Type B pancreatic cell (in vitro differentiated cells): Measurements from ENCODE around the gene POLRMT. TPM values are rescaled to one million over a fixed set of nuclear protein-coding genes. Genes with fewer than 3 reads are reported as not detected.

Experiments used
- DNase-seq: peaks from one replicate; pipeline ENCODE4 v3.0.0; 2021; ENCODE audit warnings: mixed read lengths; ENCODE audit not compliant: unreplicated experiment; ENCODE audit errors: extremely low spot score
- H3K27ac Mint-ChIP-seq: 2 replicates; pipeline ENCODE4 v1.8.0; 2021; ENCODE audit warnings: mild to moderate bottlenecking, mixed read lengths
- H3K27me3 Mint-ChIP-seq: 2 replicates; pipeline ENCODE4 v1.8.0; 2021; ENCODE audit warnings: mixed read lengths
- H3K36me3 Mint-ChIP-seq: 2 replicates; pipeline ENCODE4 v1.8.0; 2021; ENCODE audit warnings: mixed read lengths
- H3K4me1 Mint-ChIP-seq: one replicate; pipeline ENCODE4 v1.8.0; 2021; ENCODE audit warnings: mixed read lengths; ENCODE audit not compliant: unreplicated experiment
- H3K4me3 Mint-ChIP-seq: 2 replicates; pipeline ENCODE4 v1.8.0; 2021; ENCODE audit warnings: mild to moderate bottlenecking, mixed read lengths
- H3K9me3 Mint-ChIP-seq: 2 replicates; pipeline ENCODE4 v1.8.0; 2021; ENCODE audit warnings: mixed read lengths
- total RNA-seq: library from RNA; stranded (reverse); gene quantifications from 2 replicates; pipeline ENCODE4 v1.2.1, GENCODE V29; 2021; ENCODE audit warnings: low replicate concordance
- TF ChIP-seq, protein P1 (sequence below): fragments of 200-600 bp; sonication (generic); conservative IDR thresholded peaks from 2 replicates; pipeline ENCODE4 v1.5.0; 2021; ENCODE audit warnings: antibody characterized with exemption, mild to moderate bottlenecking

Gene POLRMT
- total RNA-seq, 1 donor from 2014 or later, result 59.8 TPM

DNA sequence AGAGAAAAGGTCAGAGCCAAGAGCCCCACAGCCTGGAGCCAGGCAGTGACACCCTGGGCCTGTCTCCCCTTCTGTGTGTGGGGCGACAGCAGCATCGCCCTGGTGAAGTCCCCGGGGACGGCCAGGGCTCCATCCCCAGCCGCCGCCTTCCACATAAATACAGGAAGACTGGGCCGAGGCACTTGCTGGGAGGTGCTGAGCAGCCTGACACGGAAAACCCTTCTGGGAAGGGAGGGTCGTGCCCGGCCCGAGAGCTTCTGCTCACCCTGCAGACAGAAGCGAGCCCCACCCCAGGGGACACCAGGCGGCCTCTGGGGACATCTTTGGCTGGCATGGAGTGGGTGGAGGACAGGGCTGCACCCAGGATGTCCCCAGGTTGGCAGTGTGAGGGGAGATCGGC is 11.5 kb upstream of the POLRMT start:
- Mint-ChIP-seq H3K27me3 (no peaks in the 10 kb centered on the region), H3K9me3 (no peaks in the 10 kb centered on the region), H3K4me1 (no peaks in the 10 kb centered on the region), H3K4me3 (no peak overlapping the region), H3K27ac (no peak overlapping the region), H3K36me3 (no peaks in the 10 kb centered on the region)
- TF ChIP-seq, protein P1, sequence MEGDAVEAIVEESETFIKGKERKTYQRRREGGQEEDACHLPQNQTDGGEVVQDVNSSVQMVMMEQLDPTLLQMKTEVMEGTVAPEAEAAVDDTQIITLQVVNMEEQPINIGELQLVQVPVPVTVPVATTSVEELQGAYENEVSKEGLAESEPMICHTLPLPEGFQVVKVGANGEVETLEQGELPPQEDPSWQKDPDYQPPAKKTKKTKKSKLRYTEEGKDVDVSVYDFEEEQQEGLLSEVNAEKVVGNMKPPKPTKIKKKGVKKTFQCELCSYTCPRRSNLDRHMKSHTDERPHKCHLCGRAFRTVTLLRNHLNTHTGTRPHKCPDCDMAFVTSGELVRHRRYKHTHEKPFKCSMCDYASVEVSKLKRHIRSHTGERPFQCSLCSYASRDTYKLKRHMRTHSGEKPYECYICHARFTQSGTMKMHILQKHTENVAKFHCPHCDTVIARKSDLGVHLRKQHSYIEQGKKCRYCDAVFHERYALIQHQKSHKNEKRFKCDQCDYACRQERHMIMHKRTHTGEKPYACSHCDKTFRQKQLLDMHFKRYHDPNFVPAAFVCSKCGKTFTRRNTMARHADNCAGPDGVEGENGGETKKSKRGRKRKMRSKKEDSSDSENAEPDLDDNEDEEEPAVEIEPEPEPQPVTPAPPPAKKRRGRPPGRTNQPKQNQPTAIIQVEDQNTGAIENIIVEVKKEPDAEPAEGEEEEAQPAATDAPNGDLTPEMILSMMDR, result no peak
- no peak for DNase-seq

DNA sequence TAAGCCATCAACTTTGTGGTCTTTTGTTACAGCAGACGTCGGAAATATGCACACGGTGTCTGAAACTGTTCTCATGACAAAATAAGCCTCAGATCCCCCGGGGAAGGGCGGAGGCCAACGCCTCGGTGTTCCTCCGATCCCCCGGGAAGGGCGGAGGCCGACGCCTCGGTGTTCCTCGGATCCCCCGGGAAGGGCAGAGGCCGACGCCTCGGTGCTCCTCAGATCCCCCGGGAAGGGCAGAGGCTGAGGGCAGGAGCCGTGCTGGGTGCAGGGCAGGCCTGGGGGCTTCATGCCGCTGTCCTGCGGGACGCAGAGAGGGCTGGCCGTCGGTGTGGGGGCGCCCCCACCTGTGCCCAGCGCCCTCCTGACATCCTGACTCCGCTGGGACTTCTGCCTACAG is 11.0 kb upstream of the POLRMT start:
- no peak overlapping the region for H3K4me3 Mint-ChIP-seq
- TF ChIP-seq, protein P1, result no peak
- H3K36me3 Mint-ChIP-seq, result no peaks in the 10 kb centered on the region
- peaks cover 1% of the 10 kb centered on the region for H3K27me3 Mint-ChIP-seq
- DNase-seq, result no peak
- H3K27ac Mint-ChIP-seq, result no peak overlapping the region
- H3K9me3 Mint-ChIP-seq, result no peaks in the 10 kb centered on the region
- H3K4me1 Mint-ChIP-seq, result peaks cover 1% of the 10 kb centered on the region

DNA sequence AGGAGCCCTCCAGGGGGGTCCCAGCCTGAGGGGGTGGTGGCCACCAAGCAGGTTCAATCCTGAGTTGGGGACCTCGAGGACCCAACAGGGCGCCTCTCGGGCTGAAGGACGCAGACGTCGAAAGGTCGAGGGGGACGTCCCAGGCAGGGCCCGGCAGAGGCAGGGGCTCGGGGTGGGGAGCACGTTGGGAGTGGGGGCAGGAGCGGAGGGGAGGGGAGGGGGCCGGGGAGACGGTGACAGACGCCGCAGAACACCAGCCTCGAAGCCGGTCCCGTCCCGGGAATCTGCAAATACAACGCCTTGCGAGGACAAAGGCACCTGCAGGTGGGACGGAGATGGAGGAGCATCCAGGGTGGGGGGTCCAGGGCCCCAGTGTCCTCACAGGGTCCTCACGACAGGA is 10.4 kb upstream of the POLRMT start:
- Mint-ChIP-seq H3K27ac (no peak overlapping the region), H3K36me3 (no peaks in the 10 kb centered on the region), H3K9me3 (no peaks in the 10 kb centered on the region), H3K4me3 (no peak overlapping the region), H3K27me3 (peaks cover 4% of the 10 kb centered on the region), H3K4me1 (peaks cover 4% of the 10 kb centered on the region)
- TF ChIP-seq, protein P1, result no peak
- no peak for DNase-seq

DNA sequence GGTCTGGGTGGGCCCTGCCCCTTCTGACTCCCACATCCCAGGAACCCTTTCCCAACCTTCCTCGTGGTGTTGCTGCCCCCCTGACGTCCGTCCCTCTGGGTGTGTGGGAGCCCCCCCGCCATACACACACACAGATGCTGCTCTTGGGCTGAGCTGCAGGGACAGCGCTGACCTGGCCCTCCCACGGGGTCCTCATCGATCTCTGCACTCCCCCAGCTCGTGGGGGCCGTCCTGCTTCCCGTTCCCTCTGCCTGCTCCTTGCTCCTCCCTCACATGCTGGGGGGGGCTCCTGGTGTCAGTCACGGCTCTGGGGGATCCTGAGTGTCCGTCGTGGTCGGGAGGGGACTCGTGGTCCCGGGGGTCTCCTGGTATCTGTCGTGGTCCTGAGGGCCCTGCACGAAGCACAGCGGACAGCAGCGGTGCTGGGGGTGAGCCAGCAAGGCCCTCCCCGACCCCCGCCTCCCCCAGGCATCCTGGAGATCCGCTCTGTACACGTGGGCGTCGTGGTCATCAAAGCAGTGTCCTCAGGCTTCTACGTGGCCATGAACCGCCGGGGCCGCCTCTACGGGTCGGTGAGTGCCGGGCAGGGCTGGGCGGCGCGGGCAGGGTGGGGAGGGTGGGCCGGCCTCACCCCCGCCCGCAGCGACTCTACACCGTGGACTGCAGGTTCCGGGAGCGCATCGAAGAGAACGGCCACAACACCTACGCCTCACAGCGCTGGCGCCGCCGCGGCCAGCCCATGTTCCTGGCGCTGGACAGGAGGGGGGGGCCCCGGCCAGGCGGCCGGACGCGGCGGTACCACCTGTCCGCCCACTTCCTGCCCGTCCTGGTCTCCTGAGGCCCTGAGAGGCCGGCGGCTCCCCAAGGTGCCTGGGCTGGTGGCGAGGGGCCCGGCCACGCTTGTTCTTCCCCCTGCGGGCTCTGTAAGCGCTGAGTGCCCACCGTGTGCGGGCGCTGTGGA is 9.7 kb upstream of the POLRMT start:
- peaks cover 4% of the 10 kb centered on the region for H3K27me3 Mint-ChIP-seq
- no peaks in the 10 kb centered on the region for H3K36me3 Mint-ChIP-seq
- H3K9me3 Mint-ChIP-seq, result no peaks in the 10 kb centered on the region
- DNase-seq, result no peak
- no peak overlapping the region for H3K27ac Mint-ChIP-seq
- peaks cover 4% of the 10 kb centered on the region for H3K4me1 Mint-ChIP-seq
- TF ChIP-seq, protein P1, result no peak
- H3K4me3 Mint-ChIP-seq, result no peak overlapping the region

DNA sequence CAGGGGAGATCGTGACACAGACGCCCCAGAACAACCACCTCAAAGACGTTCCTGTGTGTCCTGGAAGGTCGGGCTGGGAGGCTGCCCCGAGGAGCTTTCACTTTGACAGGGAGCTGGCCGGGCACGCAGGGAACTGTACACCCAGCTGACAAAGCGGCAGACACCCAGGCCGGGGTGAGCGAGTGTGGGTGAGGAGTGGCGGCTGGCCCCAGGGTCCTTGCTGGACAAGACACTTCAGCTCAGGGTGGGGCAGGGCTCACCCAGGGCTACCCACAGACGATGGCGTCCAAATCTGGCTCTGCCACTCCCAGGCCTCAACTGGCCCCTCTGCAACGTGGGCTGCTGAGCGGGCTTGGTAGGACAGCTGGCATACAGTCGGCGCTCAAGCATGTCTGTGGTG is 8.4 kb upstream of the POLRMT start:
- TF ChIP-seq, protein P1, result no peak
- Mint-ChIP-seq H3K27me3 (peaks cover 4% of the 10 kb centered on the region), H3K4me3 (no peak overlapping the region), H3K27ac (peak overlapping the region; percentile 36), H3K9me3 (no peaks in the 10 kb centered on the region), H3K4me1 (peaks cover 4% of the 10 kb centered on the region), H3K36me3 (no peaks in the 10 kb centered on the region)
- no peak for DNase-seq
